Measurements from ENCODE around the gene SGMS2. TPM values are rescaled to one million over a fixed set of nuclear protein-coding genes. Genes with fewer than 3 reads are reported as not detected.

The SGMS2 gene
- total and polyA plus RNA-seq, 2 experiments from 2014 or later, result 35.3 to 116 TPM

DNA sequence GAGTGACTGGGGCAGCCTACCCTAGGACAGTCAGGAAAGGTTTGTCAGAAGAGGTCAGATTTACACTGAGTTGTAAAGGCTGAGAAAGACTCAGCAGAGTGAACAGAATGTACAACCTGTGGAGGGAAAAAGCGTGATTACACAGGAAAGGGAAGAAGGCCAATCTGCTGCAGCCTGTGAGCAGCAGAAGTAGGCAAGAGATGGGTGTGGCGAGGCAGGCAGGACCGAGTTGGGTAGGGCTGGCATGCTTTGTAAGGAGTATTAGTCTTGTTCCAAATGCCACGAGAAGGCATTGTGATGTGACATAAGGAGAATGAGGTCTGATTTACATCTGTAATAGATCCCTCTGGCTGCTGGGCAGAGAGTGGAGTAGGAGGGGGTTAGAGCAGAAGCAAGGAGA is 12.6 kb downstream of the SGMS2 start:
- in situ Hi-C loops (cut with MboI), result no loop called here
- TF ChIP-seq EZH2 (IDR thresholded peaks at IDR 0.05; ENCODE audit: insufficient read depth, poor library complexity, severe bottlenecking), result no peak
- no peak for TF ChIP-seq EZH2phosphoT487 (IDR thresholded peaks at IDR 0.05; ENCODE audit: insufficient read depth, low read depth)

DNA sequence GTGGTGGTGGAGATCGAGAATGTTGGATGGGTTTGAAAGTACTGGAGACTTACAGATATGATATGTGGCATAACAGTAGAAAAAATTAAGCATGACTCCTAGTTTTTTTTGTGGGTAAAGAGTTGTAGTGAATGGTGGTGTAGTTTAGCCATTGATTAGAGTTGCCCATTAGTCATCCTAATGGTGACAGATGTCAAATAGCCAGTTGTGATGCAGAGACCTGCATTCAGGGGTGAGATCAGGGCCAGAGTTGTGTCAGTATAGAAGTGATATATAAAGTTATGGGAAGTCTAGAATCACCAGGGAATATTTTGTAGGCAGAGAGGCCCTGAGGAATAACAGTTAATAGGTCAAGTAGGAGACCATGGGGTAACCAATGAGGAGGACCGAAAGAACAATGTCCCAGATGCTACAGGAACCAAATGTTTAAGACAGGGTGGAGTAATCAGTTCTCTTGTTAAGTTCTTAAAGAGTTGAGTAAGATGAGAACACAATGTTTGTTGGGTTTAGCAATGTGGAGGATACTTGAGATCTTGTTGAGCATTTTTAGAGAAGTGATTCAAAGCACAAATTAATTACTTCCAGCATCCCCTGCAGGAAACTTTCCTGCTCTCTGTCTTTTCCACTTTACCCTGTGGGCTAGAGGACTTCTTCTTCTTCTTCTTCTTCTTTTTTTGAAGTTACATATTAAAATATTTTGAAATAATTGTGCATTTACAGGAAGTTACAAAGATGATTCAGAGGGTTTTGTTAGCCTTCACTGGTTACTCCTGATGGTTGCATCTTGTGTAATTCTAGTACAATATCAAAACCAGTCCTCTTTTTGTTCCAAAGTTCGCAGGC is 13.3 kb downstream of the SGMS2 start:
- no peaks in the 10 kb centered on the region for H4K20me1 ChIP-seq (ENCODE audit: insufficient read depth)
- peak; percentile 70 for DNase-seq

More for the DNA sequence above, 12.6 kb downstream of the SGMS2 start:
- Histone ChIP-seq H3K36me3 (ENCODE audit: low read depth) (no peaks in the 10 kb centered on the region), H3K9me2 (ENCODE audit: insufficient read depth) (no peaks in the 10 kb centered on the region), H4K20me1 (ENCODE audit: insufficient read depth) (no peaks in the 10 kb centered on the region), H3K27ac (no peak overlapping the region), H3K9me3 (ENCODE audit: low read depth) (no peaks in the 10 kb centered on the region), H2AFZ (no peak overlapping the region), H3K4me1 (ENCODE audit: insufficient read depth) (peaks cover 26% of the 10 kb centered on the region), H3F3A (ENCODE audit: insufficient read depth) (peaks cover 21% of the 10 kb centered on the region), H3K79me2 (ENCODE audit: insufficient read depth) (peaks cover 87% of the 10 kb centered on the region), H3K4me2 (ENCODE audit: unreplicated experiment) (no peak overlapping the region), H3K4me3 (no peak overlapping the region), H3K27me3 (replicated peaks; ENCODE audit: insufficient read depth) (no peaks in the 10 kb centered on the region), H3K9ac (no peak overlapping the region)
- no peak for DNase-seq
- 75 to 90% methylated on average over 4 of the region's 4 CpGs for WGBS, 2 experiments (ENCODE audit: low coverage in 1 of 2, low lambda C conversion rate in 2 of 2, missing lambda C conversion rate in 2 of 2)

DNA sequence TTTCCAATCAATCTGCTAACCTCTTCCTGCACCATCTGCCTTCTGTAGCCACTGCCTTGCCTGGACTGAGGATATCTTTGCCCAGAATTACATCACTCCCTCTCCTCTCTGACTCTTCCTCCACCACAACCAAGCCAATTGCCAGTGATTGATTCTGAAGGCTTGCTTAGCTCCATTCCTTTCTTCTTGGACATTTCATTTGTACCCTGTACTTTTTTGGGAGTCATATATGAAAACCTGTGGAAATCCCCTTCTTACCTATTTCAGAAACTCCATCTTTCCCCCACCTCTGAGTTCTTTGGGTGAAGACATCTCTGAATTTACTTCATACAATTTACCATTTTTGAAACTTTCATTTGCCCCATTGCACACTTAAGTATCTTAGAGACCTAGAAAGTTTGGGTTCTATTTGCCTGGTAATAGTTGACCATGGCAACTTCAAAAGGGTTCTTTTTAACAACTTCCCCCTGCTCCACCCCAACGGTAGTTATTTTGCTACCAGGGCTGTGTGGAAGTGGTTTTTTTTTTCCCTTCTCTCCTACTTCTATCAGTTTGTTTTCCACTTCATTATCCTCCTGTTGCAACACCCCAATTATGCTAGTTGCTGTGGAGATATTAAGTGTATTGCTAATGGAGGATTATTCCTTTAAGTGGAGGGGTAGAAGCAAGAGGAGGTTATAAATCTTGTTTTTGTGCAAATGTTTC is 14.3 kb downstream of the SGMS2 start:
- no peak overlapping the region for H2AFZ ChIP-seq
- H3K9me3 ChIP-seq (ENCODE audit: low read depth), result no peaks in the 10 kb centered on the region
- H3K9me2 ChIP-seq (ENCODE audit: insufficient read depth), result no peaks in the 10 kb centered on the region
- no peak for TF ChIP-seq EZH2phosphoT487 (IDR thresholded peaks at IDR 0.05; ENCODE audit: insufficient read depth, low read depth)
- TF ChIP-seq EZH2 (IDR thresholded peaks at IDR 0.05; ENCODE audit: insufficient read depth, poor library complexity, severe bottlenecking), result no peak
- H3K36me3 ChIP-seq (ENCODE audit: low read depth), result no peaks in the 10 kb centered on the region
- H3K27ac ChIP-seq, result peak overlapping the region; percentile 65
- H4K20me1 ChIP-seq (ENCODE audit: insufficient read depth), result no peaks in the 10 kb centered on the region
- H3K4me3 ChIP-seq, result no peak overlapping the region
- peak; percentile 57 for DNase-seq
- H3K4me2 ChIP-seq (ENCODE audit: unreplicated experiment), result peak overlapping the region; percentile 63
- in situ Hi-C loops (cut with MboI), result no loop called here
- H3K9ac ChIP-seq, result peak overlapping the region; percentile 31; the same call in 1 of the 2 replicates
- H3K79me2 ChIP-seq (ENCODE audit: insufficient read depth), result peaks cover 86% of the 10 kb centered on the region
- WGBS, 2 experiments (ENCODE audit: low coverage in 1 of 2, low lambda C conversion rate in 2 of 2, missing lambda C conversion rate in 2 of 2), result 79 to 100% methylated on average over 1 of the region's 1 CpG
- no peaks in the 10 kb centered on the region for H3K27me3 ChIP-seq (replicated peaks; ENCODE audit: insufficient read depth)
- peaks cover 26% of the 10 kb centered on the region for H3K4me1 ChIP-seq (ENCODE audit: insufficient read depth)
- H3F3A ChIP-seq (ENCODE audit: insufficient read depth), result peaks cover 21% of the 10 kb centered on the region

More for the DNA sequence above, 13.3 kb downstream of the SGMS2 start:
- Histone ChIP-seq H2AFZ (no peak overlapping the region), H3K4me1 (ENCODE audit: insufficient read depth) (peaks cover 26% of the 10 kb centered on the region), H3K9me2 (ENCODE audit: insufficient read depth) (no peaks in the 10 kb centered on the region), H3K4me2 (ENCODE audit: unreplicated experiment) (peak overlapping the region; percentile 63), H3K4me3 (0 out of 2 replicates have a peak overlapping the region, but pooled peaks have one; percentile 21), H3K9me3 (ENCODE audit: low read depth) (no peaks in the 10 kb centered on the region), H3K27me3 (replicated peaks; ENCODE audit: insufficient read depth) (no peaks in the 10 kb centered on the region), H3F3A (ENCODE audit: insufficient read depth) (peaks cover 21% of the 10 kb centered on the region), H3K9ac (peak overlapping the region; percentile 31; the same call in 1 of the 2 replicates), H3K79me2 (ENCODE audit: insufficient read depth) (peaks cover 87% of the 10 kb centered on the region), H3K27ac (peak overlapping the region; percentile 65), H3K36me3 (ENCODE audit: low read depth) (no peaks in the 10 kb centered on the region)
- in situ Hi-C loops (cut with MboI), result no loop called here
- 39 to 40% methylated on average over 3 of the region's 3 CpGs for WGBS, 2 experiments (ENCODE audit: low coverage in 1 of 2, low lambda C conversion rate in 2 of 2, missing lambda C conversion rate in 2 of 2)
- TF ChIP-seq EZH2 (IDR thresholded peaks at IDR 0.05; ENCODE audit: insufficient read depth, poor library complexity, severe bottlenecking) (no peak), EZH2phosphoT487 (IDR thresholded peaks at IDR 0.05; ENCODE audit: insufficient read depth, low read depth) (no peak)

DNA sequence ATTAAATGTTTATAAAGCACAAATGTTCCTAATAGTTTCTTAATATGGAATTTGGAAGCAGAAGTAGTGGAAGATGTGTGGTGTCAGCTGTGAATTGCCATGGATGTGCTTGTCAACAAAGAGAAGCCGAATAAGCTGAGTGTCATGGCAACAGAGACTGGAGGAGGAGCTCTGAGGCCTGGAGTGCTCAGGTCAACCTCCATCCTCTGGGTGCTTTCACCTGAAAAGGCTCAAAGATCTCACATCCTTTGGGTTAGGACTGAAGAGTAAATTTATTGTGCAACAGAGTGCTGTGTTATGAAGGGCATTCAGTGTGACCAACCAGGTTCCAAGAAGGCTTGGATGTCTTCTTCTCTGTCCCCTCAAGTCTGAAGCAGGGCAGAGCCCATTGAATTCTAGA is 18.7 kb downstream of the SGMS2 start:
- no peak for DNase-seq
- H3F3A ChIP-seq (ENCODE audit: insufficient read depth), result peaks cover 13% of the 10 kb centered on the region
- H4K20me1 ChIP-seq (ENCODE audit: insufficient read depth), result peaks cover 4% of the 10 kb centered on the region; the same call in 1 of the 2 replicates
- H3K4me2 ChIP-seq (ENCODE audit: unreplicated experiment), result no peak overlapping the region
- WGBS, 2 experiments (ENCODE audit: low coverage in 1 of 2, low lambda C conversion rate in 2 of 2, missing lambda C conversion rate in 2 of 2), result 24 to 33% methylated on average over 1 of the region's 1 CpG
- no peak overlapping the region for H2AFZ ChIP-seq
- H3K27ac ChIP-seq, result no peak overlapping the region
- in situ Hi-C loops (cut with MboI), result no loop called here
- no peaks in the 10 kb centered on the region for H3K9me2 ChIP-seq (ENCODE audit: insufficient read depth)
- no peaks in the 10 kb centered on the region for H3K36me3 ChIP-seq (ENCODE audit: low read depth)
- H3K79me2 ChIP-seq (ENCODE audit: insufficient read depth), result peaks cover 68% of the 10 kb centered on the region
- no peaks in the 10 kb centered on the region for H3K9me3 ChIP-seq (ENCODE audit: low read depth)
- peaks cover 10% of the 10 kb centered on the region for H3K4me1 ChIP-seq (ENCODE audit: insufficient read depth)
- no peak overlapping the region for H3K9ac ChIP-seq
- H3K4me3 ChIP-seq, result no peak overlapping the region
- H3K27me3 ChIP-seq (replicated peaks; ENCODE audit: insufficient read depth), result no peaks in the 10 kb centered on the region
- TF ChIP-seq EZH2 (IDR thresholded peaks at IDR 0.05; ENCODE audit: insufficient read depth, poor library complexity, severe bottlenecking) (no peak), EZH2phosphoT487 (IDR thresholded peaks at IDR 0.05; ENCODE audit: insufficient read depth, low read depth) (no peak)

Data from GM23248 (cell line).